GM18520 (cell line): Measurements from ENCODE around the gene LANCL3.
"Not testable (repeated sequence)": the region's sequence is repeated elsewhere in the genome, so short reads cannot be mapped to it uniquely, and the experiment has no call there.

Experiments
- ATAC-seq: cut with Tn5 transposase; IDR thresholded peaks from one replicate; pipeline ENCODE4 v1.9.1; 2021; ENCODE audit not compliant: unreplicated experiment

Gene LANCL3

DNA sequence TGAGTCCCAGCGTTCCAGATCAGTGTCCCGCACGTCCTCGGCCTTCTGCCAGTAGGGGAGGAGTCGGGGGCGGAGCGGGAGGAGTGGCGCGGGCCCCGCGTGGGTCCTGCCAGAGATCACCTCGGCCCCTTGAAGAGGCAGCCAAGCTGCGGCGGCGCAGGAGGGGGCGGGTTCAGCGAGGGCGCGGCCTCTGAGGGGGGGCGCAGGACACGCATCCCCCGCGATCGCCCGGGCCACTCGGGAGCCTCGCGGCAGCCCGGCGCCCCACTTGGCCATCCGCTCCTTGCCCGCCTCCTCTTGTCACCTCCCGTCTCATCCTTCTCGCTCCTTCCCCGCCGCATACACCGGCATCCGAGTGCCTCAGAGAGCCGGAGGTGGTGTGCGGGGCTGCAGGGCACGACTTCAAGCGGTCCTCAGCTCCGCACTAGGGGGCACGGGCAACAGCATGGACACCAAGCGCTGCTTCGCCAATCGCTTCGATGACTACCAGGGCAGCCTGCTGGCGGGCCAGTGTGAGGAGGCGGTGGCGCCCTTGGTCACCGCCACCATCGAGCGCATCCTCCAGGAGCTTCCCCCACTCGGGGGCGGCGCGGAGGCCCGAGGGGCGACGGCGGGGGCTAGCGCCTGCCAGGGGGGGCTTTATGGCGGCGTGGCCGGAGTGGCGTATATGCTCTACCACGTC, at the start of gene LANCL3:
Gene LANCL3 (plus strand): TSS at position 236 of the 682 bp plus-strand sequence. CDS start 210 bp downstream, at position 446.
- not testable (repeated sequence) for ATAC-seq

DNA sequence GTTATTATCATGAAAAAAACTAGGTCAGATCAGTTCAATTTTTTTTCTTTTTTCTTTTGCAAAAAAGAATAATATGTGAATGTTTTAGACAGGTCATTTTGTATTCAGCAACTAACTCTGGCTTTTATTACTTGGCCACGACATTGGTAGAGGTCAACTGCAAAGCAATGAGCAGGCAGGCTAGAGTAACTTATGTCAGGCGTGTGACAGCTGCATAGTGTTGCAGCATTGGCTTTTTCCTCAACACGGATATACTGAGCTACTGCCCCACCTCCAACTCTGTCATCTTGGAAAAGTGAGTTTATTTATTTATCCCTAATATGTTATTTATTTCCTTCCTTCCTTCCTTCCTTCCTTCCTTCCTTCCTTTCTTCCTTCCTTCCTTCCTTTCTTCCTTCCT, 47.8 kb upstream of the LANCL3 start:
- not testable (repeated sequence) for ATAC-seq

DNA sequence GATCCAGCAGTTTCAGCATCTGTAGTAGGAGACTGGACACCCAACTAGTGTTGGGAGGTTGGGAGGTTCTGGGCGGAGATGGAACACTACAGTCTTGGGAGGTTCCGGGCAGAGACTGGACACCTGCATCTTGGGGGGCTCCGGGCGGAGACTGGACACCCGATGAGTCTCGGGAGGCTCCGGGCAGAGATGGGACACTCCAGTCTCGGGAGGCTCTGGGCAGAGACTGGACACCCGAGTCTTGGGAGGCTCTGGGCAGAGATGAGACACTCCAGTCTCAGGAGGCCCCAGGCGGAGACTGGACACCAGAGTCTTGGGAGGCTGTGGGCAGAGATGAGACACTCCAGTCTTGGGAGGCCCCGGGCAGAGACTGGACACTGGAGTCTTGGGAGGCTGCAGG, 29.5 kb upstream of the LANCL3 start:
- ATAC-seq = no peak

DNA sequence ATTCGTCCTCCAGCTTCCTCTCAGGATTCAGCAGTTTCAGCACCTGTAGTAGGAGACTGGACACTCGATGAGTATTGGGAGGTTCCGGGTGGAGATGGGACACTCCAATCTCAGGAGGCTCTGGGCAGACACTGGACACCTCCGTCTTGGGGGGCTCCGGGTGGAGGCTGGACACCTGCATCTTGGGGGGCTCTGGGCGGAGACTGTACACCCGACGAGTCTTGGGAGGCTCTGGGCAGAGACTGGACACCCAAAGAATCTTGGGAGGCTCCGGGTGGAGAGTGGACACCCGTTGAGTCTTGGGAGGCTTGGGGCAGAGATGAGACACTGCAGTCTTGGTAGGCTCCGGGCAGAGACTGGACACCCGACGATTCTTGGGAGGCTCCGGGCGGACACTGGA, 28.7 kb upstream of the LANCL3 start:
- no peak for ATAC-seq

DNA sequence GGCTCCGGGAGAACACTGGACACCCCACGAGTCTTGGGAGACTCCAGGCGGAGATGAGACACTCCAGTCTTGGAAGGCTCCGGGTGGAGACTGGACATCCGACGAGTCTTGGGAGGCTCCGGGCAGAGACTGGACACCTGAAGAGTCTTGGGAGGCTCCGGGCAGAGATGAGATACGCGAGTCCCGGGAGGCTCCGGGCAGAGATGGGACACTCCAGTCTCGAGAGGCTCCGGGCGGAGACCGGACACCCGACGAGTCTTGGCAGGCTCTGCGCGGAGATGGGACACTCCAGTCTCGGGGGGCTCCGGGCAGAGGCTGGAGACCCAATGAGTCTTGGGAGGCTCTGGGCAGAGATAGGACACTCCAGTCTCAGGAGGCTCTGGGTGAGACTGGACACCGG, 28.1 kb upstream of the LANCL3 start:
- ATAC-seq = no peak

DNA sequence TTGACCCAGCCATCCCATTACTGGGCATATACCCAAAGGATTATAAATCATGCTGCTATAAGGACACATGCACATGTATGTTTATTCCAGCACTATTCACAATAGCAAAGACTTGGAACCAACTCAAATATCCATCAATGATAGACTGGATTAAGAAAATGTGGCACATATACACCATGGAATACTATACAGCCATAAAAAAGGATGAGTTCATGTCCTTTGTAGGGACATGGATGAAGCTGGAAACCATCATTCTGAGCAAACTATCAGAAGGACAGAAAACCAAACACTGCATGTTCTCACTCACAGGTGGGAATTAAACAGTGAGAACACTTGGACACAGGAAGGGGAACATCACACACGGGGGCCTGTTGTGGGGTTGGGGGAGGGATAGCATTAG, 26.9 kb upstream of the LANCL3 start:
- not testable (repeated sequence) for ATAC-seq

DNA sequence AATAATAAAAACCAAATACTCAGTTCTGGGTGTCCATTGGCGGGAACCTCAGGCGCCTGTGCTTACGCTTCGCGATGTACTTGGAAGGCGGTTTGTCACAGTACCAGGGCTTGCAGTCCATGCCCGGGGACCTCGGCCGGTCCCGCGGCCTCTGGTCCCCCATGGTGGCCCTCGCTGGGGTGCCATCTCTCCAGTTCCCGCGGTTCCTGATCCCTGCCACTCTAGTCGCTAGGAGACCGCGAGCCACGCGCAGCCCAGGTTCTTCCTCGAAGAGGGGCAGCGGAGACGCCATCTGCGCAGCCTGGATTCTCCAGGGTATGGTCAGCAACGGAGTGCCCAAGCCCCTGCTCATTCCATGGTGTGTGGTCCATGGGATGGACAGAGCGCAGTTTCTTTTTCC, 26.4 kb upstream of the LANCL3 start:
- ATAC-seq = no peak

DNA sequence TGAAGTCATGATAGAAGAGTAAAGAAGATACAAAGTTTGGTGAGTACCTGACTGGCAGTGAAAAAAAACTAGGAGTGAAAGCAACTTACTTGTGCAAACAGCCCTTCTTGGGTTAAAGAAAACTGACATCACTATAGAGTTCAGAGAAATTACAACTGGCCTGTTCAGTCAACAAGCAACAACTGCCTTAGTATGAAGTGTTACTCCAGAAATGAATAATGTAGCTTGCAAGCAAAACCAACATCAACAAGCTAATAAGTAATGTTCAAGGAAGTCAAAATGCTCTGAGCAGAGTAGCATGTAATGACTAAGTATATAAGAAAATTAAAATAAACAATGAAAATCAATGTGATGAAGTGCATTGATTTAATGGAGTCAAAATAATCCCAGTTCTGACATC, 21.8 kb upstream of the LANCL3 start:
- not testable (repeated sequence) for ATAC-seq

DNA sequence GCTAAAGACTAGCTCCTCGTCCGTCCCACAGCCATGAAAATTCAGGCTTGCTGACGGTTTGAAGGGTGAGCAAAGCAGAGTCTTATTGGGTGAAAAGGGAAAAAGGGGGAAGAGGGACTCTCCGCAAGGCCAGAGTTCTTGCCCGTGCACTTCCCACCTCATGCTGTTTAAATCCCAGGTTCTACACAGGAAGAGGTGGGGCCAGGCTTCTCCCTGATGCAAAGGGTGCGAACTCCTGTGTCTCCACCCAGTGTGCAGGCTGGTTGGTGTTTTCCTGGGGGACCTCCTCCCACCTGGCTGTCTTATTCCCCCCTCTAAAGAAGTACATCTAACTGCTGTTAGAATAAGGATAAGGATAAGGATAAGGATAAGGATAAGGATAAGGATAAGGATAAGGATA, 18.0 kb upstream of the LANCL3 start:
- no peak for ATAC-seq

DNA sequence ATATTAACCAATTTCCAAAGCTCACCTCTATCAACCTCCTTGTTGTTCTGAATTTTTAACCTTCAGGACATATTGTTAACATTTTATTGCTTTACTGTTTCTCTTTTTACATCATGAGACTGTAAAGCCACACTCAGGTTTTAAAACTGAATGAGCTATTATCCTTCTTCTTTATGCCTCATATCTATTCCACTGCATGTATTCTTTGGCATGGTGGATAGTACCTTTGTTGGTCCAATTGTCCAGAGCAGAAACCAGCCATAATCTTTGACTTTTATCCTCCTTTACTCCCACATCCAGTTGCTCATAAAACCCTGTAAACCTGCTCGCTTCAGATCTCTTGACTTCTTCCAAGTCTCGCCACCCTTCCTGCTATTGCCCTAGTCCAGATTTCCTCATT, 6.2 kb upstream of the LANCL3 start:
- not testable (repeated sequence) for ATAC-seq

DNA sequence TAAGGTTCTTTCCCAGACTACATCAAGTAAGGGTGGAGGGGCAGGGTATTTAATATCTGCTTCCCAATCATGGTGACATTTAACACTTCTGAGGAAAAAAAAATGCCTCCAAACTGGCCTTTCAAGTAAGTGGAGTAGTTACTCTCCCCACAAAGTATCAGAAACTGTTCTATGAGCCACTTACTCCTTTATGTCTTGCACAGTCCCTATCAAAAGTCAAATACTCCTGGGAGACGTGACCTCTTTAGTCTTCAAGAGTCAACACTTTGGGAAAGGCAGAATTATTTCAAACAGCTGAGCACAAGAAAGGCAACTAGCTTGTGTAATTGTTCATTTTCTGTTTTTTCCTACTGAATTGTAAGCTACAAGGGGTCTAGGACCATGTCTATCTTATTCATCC, 1.1 kb upstream of the LANCL3 start:
- not testable (repeated sequence) for ATAC-seq

DNA sequence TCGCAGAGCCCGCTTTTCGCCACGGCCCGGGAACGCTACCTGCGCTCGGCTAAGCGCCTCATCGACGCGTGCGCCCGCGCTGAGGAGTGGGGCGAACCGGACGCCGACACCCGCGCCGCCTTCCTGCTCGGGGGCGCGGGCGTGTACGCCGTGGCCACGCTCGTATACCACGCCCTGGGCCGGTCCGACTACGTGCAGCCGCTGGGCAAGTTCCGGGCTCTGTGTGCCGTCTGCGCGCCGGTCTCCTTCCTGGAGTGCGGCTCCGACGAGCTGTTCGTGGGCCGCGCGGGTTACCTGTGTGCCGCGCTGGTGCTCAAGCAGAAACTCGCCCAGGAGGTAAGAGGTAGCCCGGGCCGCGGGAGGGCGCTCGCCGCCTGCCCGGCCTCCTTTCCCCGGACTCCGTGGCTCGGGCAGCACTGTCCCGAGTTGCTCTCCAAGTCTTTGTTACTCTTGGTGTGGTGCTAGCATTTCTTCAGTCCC, 687 bp downstream of the LANCL3 start:
- ATAC-seq = peak; percentile 63

DNA sequence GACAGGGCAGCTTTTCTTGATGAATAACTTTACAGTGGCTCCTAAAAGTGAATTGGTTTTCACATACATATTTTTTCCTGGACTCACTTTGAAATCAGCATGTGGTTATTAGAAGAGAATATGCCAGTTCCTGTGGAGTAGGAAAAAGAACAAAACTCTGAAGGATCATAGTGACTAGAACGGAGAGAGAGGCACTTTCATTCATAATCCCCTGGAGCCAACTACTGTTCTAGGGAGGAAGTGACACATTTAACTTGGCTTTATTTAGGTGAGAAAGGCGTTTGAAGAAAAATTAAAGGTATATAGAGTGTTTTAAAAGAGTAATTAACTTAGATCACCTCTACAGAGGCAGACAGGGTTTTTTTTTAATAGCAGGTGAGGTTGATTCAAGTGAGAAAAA, 1.7 kb downstream of the LANCL3 start:
- not testable (repeated sequence) for ATAC-seq

DNA sequence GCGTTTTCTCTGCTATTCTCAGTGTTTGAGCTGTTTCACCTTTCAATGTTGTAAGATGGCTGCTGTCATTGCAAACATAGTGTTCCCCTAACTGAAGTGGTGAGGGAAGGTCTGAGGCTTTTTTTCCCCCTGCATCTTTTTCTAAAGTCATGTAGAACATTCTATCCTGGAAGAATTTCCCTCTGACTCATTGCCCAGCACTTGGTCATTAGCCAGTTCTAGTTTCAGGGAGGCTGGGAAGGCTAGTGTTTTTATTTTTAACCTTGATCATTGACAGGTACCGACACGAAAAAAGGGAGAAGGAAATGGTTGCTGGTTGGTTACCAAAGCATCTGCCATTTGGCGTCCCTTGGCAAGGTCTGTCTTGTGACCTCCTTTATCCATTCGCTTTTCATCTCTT, 6.6 kb downstream of the LANCL3 start:
- ATAC-seq = no peak

DNA sequence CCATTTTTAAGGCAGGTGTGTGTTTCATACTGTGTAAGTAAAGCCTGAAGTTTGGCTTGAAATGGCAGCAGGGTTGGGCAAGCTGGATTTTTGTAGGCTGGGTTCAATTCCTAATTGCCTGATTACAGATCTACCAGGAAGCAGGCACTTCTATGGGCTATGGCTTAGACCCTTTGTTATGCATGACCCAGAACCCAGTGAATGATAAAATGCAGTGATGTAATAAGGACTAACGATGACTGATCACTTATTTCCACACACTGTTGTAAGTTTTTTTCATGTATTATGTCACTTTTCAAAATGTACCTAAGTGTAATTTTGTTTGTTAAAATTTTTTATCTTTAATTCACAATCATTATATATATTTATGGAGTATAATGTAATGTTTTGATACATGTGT, 8.6 kb downstream of the LANCL3 start:
- no peak for ATAC-seq

DNA sequence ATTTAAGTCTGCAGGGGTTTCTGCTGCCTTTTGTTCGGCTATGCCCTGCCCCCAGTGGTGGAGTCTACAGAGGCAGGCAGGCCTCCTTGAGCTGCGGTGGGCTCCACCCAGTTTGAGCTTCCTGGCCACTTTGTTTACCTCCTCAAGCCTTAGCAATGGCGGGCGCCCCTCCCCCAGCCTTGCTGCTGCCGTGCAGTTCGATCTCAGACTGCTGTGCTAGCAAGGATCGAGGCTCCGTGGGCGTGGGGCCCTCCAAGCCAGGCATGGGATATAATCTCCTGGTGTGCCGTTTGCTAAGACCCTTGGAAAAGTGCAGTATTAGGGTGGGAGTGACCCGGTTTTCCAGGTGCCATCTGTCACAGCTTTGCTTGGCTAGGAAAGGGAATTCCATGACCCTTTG, 15.9 kb downstream of the LANCL3 start:
- not testable (repeated sequence) for ATAC-seq

DNA sequence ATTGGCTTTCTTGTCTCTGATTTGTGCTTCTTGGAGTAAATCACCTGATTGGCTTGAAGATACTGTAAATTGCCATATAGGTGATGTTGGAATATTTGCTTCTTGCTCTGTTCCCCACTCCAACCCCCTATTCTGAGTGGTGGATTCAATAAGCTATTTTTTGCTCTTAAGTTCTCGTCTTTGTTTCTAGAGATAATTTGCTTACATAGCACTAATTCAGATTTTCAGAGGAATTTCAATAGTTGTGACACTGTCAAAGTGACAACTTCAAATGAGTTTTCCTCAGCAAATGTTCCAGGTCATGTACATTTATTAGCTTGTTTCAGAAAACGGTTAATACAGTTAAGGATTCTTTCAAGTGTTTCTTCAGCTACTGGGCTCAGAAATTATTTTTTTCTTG, 18.6 kb downstream of the LANCL3 start:
- no peak for ATAC-seq

DNA sequence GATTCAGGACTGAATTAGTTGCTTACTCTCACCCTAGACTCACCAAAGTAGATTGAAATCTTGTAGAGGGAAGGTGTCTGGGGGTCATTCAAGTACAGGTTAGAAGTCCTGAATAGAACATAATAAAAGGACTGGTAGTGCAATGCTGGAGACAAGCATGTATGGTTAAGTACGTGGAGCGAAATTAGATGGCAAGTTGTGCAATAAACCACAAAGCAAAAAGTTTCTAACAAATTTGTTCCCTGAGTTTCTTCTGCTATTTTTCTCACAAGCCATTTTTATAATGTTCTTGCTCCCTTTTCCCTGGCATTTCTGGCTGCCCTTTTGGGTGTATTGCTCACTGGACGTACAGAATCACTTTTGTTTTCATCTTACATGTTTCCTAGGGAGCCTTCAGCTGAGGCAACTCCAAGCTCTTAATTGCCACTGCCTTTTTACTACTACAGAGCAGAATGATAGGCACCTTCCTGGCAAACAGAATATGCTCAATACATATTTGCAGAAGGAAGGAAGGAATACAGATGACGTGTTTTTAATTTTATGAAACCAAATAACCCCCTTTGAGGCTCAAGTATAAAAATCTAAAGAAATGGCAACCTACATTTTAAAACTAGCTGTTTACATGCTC, 23.4 kb downstream of the LANCL3 start:
- ATAC-seq = no peak

DNA sequence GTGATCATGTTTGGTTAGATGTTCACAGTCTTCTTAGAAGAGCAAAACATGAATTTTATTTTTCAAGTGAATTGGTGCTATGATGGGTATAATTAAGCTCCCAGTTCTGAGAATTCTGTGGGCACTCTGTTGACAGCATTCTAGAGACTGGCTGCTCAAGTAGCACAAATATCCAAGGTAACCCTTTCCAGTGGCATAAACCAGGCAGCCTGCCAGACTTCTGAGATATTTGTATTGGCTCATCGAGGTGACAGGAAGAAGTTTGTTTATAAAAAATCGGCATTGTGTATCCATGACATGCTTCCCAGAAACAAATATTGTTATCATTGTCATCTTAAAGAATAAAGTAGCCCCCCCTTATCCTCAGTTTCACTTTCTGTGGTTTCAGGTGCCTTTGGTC, 28.3 kb downstream of the LANCL3 start:
- ATAC-seq = no peak

DNA sequence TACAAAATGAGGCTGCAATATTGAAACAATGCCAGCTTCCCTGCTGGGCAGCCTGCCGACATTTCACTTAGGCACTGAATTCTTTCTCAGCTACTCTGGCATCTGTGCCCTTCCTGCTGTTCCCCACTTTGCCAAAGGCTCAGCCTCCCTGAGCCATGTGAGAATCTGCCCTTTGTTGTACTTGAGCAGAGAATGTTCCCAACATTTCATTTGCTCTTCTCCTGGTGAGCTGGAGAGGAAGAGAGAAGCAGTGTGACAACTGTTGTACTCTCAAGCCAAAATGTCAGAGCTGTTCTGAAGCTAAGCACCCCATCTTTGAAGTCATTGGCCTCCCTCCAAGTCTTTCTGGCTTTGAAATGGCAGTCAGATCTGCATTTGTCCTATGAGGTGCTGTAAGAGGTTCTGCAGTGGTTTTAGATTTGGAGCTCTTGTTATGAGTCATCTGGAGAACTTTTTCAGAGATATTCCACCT, 32.5 kb downstream of the LANCL3 start:
- peak; percentile 71 for ATAC-seq

DNA sequence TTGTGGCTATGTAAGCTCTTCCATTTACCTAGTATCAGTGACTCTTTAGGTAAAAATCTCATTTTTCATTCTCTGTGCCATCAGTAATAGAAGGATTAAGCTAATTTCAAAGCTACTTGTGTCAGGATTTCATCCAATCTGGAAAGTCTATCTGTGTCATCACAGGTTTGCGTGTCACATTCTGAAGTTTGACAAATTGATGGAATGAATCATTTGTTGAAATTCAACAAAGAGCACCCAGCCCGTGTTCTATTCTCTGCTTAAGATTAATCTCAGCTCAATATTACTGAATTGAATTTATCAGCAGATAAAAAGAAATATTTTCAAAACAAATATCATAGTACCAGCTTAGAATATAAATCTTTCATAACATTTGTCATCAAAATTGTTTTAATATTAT, 35.8 kb downstream of the LANCL3 start:
- ATAC-seq = no peak

DNA sequence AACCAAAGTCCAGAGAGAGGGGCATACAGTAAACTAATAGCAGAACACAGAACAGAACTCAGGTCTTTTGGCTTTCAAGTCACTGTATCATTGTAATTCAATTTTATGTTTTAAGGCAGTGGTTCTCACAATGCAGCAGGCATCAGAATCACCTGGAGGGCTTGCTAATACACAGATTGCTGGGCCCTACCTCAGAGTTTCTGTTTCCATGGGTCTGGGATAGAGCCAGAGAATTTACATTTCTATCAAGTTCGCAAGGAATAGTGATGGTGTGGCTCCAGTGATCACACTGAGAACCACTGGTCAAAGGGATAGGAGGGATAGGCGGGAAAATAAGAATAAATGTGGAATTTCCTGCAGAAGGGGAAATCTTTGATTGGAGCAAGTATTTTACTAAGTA, 36.7 kb downstream of the LANCL3 start:
- ATAC-seq = no peak

DNA sequence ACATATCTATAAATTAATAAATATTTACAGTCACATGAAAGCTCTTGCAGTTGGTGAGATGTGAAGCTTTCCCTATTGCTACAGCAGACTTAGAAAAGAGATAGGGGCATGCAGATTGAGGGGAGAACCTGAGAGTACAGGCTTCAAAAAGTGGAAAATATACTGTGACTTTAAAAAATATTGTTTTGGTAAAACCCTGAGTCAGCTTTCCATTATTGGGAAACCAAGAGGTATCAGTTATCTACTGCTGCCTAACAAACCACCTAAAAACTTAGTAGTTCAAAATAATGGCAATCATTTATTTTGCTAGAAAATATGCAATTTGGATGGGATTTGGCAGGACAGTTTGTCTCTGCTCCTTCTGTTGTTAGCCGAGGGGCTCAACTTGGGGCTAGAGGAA, 38.3 kb downstream of the LANCL3 start:
- no peak for ATAC-seq
